CD4-positive, alpha-beta T cell treated with Interleukin-21 for 1 hour (primary cell): ENCODE measurements around the gene SLC31A2.
"Not testable (repeated sequence)": the region's sequence is repeated elsewhere in the genome, so short reads cannot be mapped to it uniquely, and the experiment has no call there.

ENCODE experiments used
- DNase-seq: peaks from one replicate; pipeline ENCODE4 v3.0.0-alpha.2; 2020

SLC31A2 gene, protein sequence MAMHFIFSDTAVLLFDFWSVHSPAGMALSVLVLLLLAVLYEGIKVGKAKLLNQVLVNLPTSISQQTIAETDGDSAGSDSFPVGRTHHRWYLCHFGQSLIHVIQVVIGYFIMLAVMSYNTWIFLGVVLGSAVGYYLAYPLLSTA

DNA sequence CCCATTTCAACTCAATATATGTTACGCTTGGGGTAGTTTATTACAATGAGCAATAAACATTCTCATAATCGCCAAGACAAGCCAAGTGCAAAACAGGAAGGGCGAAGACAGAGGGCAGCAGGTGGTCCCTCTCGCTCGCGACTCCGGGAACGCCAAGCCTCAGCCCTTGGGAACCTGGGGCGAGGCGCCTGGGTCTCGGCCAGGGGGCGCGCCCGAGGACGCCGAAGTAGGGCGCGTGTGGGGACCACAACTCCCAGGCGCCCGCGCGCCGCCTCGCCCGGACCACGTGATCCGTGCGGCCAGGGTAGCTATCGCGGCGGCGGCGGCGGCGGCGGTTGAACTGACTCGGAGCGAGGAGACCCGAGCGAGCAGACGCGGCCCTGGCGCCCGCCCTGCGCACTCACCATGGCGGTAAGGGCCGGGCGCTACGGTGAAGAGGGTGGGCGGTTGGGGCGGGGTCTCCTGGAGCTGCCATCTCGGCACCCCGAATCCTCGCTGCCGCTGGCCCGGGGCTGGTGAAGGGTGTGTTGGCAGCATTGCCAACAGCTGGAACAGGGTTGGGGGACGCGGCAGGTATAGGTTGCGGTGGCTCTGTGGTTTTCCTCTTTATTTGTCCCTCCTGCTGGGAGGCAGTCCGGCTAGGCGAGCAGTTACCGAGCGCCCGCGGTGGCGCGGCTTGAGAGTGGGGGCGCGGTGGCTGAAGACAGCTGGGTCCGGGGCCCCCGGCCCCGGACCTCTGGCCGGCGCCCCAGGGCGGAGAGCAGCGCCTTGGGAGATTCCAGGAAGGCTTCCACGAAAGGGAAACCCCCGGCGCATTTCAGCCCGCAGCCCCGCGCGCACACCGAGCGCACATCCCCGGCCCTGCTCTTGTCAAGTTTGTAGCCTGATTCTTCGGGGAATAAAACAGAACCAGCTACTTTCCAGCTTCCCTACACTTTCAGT, at the start of gene SLC31A2:
Gene SLC31A2, plus strand, starts transcription at position 338 of the 942 bp plus-strand sequence. Its CDS starts 68 bp downstream, at position 406.
- DNase-seq: peak; percentile 84

DNA sequence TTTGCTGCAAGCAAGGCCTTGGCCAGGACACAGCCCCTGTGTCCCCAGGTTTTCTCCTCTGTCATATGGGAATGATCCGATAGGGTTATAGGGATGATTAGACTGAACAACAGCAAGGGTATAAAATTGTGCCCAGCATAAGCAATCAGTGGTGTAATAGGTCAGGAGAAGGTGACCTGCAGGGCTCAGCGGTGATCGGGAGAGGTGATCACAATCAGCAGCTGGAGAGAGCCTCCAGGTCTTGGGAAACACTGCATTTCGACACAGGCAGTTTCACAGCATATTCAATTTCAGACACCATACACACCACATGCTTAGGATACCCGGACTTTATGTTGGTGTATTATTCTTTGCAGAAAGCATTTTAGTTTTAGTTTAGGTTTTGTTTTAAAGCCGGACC, 45.5 kb upstream of the SLC31A2 start:
- not testable (repeated sequence) for DNase-seq

DNA sequence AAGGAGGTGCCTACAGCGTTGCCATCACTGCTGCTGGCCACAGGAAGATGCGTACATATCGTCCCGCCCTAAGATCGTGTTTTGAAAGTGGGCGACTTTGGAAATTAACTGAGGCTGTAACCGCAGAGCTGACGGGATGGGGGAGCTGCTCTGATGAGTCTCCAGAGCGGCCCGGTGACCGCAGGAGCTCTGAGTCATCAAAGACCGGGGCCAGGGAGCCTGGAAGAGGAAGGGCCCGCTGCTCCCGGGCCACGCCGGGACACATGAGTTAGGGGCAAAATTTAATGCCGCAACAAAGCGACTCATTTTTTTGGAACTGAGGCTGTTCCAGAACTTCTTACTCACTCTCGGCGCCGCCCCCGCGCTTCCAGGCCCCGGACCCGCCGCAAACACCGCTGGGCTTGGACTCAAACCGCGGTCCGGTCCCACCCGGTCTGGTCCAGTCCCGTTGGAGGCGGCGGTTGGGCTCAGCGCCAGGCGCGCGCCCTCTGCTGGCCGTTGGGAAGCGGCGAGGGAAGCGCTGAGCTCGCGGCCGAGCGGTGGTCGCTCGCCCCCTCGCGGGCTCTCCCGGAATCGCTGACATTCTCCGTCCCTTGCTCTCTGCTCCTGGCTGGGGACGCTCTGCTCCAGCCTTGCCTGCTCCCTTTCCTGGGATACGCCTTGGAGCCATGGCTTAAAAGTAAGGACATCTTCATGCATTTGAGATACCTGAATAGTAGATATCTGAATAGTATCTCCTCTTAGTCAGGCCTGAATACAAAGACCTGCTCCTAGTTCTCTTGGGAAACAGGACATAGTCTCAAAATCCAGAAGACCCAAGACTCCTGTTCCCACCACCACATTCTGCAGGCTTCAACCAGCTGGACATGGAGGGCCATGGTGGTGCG, 39.5 kb upstream of the SLC31A2 start:
- not testable (repeated sequence) for DNase-seq

DNA sequence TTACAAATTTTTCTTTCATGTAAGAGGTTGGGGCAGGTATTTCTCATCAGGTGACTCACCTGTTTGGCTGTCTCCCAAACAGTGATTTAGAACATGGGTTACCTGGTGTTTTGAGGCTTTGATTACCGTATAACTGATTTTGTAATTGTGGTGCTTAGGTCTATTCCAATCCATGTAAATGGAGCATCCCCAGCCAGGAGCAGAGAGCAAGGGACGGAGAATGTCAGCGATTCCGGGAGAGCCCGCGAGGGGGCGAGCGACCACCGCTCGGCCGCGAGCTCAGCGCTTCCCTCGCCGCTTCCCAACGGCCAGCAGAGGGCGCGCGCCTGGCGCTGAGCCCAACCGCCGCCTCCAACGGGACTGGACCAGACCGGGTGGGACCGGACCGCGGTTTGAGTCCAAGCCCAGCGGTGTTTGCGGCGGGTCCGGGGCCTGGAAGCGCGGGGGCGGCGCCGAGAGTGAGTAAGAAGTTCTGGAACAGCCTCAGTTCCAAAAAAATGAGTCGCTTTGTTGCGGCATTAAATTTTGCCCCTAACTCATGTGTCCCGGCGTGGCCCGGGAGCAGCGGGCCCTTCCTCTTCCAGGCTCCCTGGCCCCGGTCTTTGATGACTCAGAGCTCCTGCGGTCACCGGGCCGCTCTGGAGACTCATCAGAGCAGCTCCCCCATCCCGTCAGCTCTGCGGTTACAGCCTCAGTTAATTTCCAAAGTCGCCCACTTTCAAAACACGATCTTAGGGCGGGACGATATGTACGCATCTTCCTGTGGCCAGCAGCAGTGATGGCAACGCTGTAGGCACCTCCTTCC, 37.9 kb upstream of the SLC31A2 start:
- not testable (repeated sequence) for DNase-seq

DNA sequence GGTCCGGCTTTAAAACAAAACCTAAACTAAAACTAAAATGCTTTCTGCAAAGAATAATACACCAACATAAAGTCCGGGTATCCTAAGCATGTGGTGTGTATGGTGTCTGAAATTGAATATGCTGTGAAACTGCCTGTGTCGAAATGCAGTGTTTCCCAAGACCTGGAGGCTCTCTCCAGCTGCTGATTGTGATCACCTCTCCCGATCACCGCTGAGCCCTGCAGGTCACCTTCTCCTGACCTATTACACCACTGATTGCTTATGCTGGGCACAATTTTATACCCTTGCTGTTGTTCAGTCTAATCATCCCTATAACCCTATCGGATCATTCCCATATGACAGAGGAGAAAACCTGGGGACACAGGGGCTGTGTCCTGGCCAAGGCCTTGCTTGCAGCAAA, 32.0 kb upstream of the SLC31A2 start:
- not testable (repeated sequence) for DNase-seq

DNA sequence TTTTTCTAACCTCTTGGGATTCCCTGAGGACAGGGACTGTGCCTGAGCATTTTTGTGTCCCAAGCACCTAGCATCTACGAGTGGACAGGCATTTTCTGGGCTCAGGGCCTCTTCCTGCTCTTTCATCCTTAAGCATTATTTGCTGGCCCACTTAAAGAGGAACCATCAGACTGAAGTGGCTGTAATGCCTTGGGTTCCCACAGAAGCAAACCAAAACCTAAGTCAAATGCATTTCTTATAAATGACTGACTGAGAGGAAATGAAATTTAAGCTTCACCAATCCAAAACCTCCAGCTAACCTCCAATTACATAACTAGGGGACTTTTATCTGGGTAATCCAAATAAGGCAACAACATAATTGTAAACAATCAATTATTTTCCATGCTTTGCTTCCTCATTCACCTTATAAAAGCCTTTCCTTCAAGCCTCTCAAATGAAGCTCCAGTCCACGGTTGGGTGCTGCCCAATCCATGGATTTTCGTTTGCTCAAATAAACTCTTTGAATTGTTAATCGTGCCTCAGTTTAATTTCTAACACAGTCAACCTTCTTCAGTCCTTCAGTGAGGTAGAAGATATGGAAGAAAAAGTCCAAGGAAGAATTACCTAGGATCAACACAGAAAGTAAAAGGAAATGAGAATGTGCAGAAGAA, 25.3 kb upstream of the SLC31A2 start:
- DNase-seq: no peak

DNA sequence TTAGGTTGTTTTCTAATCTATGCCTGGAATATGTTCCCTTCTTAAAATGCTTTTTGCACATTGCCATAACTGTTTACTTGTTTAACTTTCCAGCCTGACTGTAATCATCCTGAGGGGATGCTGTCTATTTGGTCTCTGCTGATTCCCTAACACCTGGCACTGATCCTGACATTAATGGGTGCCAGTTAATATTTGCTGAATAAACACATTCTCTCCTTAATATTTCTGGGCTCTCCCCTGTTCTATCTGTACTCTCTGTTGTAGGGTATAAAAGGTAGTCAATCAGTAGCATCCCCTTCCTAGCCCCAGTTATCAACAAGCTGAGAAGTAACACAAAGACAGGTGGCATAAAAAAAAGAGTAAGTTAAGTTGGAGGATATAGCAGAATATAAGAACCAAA, 21.3 kb upstream of the SLC31A2 start:
- DNase-seq: no peak

DNA sequence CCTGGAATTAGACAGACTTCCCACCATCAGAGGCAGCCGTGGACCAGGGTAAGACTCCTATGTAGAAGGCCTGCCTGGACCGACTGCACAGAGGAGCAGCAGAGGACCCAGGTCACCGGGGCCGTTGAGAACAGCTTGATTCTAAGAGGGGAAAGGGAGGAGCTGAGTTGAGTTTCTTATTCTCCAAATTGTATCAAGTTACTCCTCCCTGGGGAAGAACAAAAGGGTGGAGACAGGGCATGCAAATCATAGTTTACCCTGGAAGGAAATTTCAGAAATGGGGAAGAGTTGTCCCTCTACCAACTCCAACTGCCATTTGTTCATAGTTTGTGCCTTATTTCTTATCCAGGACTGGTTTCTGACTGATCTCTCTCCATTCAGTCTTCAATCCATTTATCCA, 20.9 kb upstream of the SLC31A2 start:
- DNase-seq: no peak

DNA sequence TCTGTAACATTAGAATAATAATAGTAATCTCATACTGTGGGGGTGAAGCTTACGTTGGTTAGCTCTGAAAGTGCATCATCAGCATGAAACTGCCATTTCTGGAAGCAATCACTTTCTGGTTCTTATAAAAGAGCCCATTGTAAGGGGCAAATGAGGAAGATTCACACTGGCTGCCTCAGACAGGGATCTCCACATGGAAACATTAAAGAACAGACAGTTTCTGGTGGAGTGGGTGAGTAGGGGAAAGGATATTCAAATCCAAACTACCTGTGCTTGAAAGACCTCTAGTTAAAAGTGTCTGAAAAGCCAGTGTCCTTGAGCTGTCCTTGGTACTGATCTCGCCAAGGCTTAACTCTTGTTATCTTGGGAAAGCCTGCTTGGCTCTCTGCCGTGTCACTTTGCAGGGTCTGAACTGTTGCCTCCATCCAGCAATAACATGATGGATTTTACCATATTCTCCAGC, 19.1 kb upstream of the SLC31A2 start:
- no peak for DNase-seq

DNA sequence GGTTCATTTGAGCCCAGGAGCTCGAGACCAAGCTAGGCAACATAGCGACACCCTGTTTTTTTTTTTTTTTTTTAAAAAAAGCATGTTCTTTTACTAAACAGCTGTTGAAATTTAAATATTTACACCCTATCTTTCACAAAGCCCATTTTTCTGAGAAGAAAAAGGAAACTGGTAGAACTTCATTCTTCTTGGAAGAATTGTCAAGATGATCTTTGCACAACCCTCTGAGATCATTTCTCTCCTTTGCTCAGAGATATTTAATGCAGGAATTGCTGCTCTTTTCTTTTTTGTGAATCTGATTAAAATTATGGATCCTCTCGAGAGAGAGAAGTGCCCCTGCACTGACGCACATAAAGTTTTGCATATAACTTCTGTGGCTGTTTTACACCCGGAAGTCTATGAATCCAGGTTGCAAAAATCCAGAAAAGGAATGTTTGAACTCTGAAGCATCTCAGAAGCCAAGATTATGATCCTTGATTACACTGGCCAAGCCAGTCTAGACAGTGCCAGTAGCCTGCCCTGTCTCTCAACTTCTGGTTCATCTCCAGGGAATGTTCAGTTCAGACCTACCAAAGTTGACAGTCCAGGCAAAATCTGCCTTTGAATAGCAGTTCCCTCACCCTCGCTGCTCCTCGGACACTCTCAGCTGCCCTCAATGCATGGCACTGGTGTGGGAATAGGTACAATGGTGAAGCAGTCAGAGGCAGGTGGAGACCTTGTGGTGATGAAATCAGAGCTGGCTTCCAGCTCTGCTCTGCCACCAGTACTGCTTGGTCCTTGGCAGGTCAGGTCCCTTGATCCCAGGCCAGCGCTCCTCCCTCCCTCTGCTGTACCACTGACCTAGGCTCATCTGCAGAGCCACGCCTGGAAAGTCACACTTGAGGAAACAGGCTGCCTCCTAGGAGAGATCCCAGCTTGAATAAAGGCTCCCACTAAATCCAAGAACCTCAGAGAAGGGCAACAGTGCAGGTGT, 13.3 kb upstream of the SLC31A2 start:
- no peak for DNase-seq

DNA sequence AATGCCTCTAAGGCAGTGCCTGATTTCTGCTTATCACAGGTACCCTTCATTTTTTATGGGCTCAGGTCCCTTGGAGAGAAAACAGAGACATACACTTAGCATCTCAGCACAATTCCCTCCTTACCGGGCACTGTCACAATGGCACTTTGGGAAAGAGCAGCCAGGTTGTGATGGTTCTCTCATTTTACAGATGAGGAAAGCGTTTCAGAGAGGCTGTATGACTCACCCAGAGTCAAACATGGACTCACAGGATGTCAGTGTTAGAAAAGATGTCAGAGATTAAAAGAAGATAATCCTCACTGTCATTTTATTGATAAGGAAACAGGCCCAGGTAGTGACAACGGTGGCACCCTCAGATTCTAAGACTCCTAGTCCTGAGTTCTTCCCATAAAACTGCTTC, 12.0 kb upstream of the SLC31A2 start:
- no peak for DNase-seq

DNA sequence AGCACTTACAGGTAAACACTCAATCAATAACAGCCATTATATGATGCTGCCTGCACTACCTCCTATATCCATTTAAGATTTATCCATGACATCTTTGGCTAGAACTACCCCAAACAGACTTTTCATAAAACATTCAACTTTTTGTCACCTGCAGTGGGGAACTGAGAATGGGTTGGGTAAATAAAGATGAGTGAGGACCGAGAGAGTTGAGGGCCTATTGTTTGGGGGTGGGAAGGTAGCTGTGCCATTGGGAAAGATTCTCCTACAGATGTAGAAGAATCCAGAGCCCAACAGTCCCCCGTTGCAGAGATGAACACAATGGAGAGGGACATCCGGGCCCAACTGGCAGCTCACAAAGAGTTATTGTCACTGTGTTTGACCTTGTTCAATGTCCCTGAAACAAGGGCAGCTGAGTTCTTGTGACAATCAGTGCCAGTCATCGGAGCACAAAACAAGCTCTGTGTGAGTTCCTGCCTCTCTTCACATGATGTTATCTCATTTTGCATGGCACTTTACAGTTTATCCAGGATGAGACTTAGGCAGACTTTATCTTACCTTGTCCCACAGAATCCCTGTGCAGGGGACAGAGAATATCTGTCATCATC, 11.5 kb upstream of the SLC31A2 start:
- DNase-seq: no peak

DNA sequence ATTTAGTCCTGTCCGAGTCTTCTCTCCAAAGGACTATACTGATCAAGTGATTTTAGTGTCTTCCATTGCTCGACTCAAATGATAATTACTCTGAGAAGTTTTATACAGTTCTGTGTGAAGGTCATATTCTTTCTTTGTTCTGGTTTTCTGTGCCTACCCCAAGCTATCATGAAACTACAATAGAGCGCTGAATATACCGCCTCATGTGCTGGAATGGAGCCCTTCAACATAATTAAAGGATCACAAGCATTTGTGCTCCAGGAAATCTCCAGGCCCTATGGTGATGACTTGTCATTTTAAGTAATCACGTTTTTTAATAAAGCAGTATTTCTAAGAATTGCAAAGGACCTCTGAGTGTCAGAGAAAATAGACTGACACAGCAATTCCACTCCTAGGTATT, 10.9 kb upstream of the SLC31A2 start:
- DNase-seq: no peak

DNA sequence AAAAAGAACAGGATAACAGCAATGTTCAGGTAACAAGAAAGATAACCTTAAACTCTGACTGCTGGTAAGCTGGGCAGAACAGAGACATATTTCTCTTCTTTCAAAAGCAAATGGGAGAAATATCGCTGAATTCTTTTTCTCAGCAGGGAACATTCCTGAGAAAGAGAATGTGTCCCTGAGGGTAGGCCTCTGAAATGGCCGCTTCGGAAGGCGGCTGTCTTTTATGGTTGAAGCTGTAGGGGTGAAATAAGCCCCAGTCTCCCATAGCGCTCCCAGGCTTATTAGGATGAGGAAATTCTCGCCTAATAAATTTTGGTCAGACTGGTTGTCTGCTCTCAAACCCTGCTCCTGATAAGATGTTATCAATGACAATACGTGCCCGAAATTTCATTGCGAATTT, 9.9 kb upstream of the SLC31A2 start:
- DNase-seq: not testable (repeated sequence)

DNA sequence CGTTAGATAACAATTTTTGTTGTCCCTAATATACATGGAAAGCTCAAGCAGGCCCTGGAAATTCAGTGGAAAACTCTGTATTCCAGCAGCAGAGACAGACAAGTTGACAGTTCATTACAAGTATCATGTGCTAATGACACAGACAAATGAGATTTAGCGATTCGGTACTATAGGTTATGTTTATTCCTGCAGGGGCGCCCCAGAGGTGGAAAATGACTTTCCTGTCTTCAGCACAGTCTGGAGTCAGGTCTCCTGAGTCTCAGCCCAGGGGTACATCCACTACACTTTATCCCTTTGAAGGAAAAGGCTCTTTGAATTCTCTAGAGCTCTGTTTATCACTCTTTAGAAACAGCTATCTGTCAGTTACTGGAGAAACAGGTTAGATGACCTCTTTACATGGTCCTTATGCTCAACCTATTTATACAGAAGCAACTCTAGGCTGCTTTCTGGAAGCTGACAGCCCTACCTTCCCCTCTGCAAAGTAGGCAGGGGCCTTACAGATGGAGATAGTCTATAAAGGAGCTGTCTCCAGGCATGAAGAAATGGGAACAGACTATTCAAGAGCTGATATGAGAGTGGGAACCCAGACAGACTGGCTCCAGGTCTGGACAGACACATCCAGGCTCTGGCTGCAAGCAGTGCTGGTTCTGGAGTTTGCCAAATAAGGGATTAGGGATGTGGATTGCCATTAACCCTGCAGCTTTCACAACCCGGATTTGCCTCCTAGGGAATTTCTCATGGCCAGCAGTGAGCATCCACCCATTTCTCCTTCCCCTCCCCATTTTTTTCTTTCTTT, 7.2 kb upstream of the SLC31A2 start:
- DNase-seq: no peak

DNA sequence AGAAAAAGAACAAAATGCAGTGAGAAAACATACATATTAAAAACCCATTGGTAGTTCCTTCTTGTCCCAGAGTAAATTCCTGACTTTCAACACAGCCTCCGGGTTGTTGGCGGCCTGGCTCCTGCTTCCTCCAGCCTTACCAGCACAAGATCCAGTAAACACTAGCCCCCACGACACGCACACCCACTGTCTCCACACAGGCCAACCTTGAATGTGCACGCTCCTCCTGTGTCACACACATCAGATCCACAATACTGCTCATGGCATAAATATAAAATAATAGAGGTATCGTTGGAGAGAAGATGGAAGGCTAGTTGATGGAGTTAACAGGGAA, 2.5 kb upstream of the SLC31A2 start:
- DNase-seq: no peak

DNA sequence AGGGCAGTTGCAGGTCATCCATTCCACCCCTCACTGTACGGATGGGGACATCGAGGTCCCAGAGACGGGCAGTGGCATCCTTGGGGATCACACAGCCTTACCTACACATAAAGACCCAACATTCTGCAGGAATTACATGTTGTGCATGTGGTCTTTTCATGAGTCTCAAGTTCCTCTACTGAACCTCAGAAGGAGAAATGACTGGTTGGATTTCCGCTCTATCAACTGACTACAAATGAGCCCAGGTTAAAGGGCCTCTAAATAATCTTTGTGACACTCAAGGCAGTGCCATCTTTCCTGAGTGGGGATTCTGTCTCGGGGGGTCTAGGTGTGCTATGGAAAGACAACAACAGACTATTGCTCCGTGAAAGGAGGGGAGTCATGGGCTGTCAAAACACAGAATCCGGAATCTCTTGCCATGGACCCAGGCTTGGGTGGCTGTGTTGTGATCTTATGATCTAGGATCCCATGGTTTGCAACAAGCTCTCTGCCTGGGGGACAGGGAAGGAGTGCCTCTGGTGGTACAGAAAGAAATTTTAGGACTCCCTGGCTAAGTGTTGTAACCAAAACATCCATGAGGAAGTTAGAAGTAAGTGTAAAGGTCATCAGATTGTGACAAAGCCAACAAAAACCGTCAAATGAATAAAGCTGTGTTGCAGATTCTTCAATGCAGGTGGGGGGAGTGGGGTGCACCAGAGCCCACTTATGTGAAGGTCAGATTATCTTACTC, 1.9 kb upstream of the SLC31A2 start:
- no peak for DNase-seq

DNA sequence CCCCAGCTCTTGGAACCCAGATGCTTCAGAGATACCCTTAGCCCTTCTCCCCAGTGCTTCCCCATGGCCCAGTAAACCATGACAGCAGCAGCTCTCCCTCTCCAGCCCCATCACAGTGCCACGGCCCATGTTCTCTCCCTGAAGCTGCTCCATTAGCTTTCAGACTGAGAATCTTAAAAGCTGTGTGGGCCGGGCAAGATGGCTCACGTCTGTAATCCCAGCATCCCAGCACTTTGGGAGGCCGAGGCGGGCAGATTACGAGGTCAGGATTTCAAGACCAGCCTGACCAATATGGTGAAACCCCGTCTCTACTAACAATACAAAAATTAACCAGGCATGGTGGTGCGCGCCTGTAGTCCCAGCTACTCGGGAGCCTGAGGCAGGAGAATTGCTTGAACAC, 1.2 kb upstream of the SLC31A2 start:
- DNase-seq: not testable (repeated sequence)
